Measurements from ENCODE around the gene SIGLEC5.

SIGLEC5 gene

DNA sequence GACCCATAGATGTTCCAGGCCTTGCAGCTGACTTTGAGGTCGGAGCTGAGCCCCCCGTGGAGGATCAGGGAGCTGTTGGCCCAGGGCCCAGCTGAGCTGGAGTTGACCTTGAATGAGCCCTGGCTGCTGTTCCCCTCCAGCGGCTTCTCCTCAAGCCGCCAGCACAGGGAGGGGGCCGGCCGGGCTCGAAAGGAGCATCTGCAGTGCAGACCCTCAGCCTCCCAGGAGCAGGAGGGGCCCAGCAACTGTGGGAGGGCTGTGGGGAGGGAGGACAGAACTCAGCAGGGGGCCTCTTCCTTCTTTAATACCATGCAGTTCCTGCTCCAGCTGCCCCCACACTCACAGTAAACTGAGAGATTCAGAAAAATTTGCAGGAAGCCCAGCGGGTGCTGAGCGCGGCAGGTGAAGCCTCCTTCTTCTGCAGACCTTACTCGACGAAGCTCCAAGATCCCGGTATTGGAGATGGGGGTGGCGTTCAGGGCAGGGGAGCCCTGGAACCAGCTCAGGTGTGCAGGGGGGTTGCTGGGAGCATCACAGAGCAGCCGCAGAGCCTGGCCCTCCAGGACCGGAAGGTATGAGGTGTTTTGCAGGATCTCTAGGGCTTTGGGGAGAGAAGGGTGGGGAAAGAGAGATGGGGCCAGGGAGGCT, 2.6 kb downstream of the SIGLEC5 start:
- no peak for DNase-seq (ENCODE audit: low read depth)

DNA sequence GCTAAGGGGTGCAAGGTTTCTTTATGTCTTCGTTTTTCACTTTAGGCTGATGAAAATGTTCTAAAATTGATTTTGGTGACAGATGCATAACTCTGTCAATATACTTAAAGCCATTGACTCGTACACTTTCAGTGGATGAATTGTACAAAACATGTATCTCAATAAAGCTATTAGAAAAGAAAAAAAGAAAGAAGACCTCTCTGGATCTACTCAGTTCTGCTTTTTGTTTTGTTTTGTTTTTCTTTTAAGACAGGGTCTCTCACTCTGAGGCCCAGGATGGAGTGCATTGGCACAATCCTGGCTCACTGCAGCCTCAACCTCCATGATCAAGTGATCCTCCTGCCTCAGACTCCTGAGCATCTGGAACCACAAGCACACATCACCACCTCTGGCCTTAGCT, 3.5 kb downstream of the SIGLEC5 start:
- DNase-seq (ENCODE audit: low read depth), result no peak

DNA sequence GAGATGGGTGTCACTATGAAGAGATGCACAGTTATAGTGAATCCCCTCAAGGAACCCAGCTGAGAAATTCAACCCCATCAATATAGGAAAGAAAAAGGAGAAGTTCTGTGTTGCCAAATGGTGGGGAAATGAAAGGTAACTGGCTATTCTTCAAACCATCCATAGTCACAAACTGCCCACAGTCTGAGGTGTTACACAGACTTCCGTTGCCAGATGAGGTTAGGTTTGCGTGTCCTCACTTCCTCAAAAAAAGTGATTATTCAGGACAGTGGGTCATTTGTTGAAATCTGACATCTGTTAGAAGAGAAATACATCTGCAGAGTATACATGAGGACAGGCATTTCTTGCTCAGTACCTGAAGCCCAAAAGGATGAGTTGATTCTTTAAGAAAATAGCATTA, 9.0 kb downstream of the SIGLEC5 start:
- no peak for DNase-seq (ENCODE audit: low read depth)

DNA sequence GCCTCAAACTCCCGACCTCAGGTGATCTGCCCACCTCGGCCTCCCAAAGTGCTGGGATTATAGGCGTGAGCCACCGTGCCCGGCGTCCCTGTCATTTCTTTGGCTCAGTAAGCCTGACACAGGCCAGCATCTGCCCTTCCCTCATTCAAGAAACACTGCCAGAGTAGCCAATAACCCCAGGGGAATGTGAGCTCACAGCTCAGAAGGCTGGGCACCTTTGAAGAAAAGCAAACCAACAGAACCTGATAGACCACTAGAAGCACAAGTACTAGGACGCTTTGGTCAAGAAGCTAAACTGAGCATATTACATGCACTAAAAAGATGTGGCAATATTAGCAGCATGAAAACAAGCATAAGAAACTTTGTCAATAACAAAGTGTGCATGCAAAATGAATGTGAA, 14.2 kb downstream of the SIGLEC5 start:
- DNase-seq (ENCODE audit: low read depth), result no peak

DNA sequence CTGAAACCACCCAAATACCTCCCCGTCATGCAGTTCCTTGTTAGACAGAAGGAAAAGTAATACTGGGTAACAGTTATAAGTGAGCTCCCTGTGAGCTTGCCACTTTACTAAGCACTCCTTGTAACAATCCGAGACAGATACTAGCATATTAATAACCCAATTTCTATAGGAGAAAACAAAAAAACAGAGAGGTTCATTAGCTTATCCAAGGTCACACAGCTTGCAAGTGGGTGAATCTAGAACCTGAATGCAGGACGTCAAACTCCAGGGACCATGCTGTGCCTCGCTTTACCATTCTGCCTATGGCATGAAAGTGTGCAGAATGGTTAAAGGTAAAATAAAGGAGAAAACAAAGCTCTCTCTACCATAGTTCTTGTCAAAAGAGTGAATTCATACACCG, 15.4 kb downstream of the SIGLEC5 start:
- no peak for DNase-seq (ENCODE audit: low read depth)

DNA sequence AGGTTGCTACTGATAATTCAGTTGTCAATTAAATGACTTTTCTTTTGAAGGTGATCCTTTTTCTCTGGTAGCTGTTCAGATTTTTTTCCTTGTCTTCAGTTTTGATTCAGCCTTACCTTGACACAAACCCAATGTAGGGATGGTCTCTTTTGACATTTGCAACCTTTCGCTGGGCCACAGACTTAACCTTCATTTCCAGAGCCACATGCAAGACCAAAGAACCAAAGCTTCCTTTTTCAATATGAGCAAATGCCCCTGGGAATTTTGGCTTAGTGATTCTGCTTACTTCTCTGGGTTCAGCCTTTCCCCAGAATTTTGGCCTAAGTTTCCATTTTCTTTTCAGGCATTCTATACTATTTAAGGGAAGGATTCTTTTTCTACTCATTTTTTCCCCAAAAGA, 19.6 kb downstream of the SIGLEC5 start:
- no peak for DNase-seq (ENCODE audit: low read depth)

DNA sequence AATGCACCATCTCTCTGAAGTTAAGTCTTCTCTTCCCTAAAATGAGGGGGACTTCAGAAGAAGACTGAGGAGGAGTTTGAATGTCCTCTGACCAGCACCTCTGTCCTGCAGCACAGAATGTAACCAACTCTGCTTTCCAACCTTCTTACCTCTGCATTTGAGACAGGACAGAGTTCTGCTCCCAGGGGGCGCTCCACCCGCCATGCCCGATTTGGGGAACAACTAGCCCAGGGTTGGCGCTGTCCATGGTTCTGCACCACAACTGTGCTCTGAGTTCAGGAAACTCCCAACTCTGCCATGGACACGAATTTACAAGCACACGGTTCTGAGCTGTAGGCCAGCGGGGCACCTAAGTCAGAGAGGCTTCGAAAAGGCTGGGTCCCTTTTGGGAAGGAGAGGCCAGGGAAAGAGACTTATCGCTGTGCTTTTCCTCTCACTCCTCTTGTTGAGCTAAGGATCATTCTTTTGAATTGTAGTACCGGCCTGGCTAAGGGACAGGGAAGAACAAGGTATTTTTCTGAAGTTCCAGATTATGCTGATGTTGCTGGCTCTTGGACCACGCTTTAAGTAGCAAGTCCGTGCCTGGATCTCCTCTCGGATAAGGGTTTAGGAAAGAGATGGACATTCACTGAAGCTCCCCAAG, 22.2 kb downstream of the SIGLEC5 start:
- DNase-seq (ENCODE audit: low read depth), result peak; percentile 47

DNA sequence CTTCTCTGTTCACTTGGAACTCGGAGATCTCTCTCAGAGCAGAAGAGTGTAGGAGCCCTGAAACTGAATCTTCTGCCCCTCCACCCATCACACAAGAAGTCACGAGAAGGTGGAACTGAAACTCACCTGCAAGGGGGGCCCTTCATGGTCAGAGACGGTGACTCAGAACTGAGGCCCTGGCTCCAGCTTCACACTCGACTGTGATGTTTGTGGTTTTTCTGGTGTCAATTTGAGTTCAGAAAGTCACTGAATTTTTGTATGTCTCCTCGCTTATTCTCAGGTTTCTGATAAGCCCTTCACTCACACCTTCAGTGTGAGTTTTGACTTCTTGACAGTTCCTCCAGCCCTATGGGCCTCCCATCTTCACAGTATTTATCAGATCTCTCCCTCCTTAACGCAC, 23.1 kb downstream of the SIGLEC5 start:
- no peak for DNase-seq (ENCODE audit: low read depth)

DNA sequence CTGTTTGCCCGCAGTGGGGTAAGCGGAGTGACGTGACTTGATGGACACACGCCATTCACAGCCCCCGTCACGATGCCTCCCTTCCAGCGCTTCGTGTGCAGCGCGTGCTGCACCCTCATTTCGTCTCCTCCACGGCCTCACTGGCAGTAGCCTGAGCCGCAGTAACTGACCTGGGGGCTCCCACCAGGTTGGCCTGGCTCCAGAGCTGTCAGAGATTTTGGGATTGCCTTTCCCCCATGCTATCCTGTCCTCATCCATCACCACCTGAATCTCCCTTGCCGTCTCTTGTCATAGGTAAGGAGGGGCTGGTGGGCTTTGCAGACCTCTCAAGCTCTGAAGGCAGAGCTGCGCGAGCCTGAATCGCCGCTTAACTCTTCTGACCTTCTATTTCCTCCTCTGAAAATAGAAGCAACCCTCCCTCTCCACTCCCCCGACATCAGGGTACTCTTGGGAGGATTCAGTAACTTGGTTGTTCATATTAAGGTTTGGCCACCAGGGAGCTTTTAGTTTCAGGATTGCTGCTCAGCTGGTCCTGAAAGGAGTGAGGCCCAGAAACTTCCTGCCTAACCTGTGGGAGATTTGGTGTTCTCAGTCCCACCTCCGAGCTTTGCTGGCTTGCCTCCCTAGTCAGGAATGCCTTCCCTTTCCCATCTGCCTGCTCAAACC, 27.9 kb downstream of the SIGLEC5 start:
- DNase-seq (ENCODE audit: low read depth), result no peak

DNA sequence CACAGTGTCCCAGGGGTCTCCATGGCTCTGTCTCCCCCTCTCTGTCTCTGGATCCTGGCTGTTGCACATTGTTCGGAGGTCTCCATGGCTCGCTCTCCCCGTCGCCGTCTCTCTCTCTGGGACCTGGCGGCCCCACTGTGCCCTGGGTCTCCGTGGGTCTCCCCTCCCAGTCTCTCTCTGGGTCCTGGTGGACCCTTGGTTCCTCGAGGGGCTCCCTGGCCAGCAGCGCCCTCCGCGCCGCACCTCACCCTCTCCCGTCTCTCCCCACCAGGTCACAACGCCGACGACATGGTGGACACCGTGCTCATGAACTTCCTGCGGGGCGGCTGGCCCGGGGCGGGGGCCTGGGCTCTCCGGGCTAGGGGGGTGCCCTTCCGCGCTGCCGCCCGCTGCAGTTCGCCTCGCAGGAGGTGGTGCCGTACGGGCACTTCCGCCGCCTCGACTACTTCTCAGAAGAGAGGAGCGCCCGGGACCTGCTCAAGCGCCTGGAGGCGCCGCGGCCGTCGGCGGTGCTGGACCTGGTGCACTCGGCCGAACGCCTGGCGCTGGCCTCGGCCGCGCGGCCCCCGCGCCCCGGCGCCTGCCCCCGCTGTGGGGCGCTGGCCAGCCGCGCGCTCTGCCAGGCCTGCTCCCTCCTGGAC, 29.1 kb downstream of the SIGLEC5 start:
- DNase-seq (ENCODE audit: low read depth), result no peak

DNA sequence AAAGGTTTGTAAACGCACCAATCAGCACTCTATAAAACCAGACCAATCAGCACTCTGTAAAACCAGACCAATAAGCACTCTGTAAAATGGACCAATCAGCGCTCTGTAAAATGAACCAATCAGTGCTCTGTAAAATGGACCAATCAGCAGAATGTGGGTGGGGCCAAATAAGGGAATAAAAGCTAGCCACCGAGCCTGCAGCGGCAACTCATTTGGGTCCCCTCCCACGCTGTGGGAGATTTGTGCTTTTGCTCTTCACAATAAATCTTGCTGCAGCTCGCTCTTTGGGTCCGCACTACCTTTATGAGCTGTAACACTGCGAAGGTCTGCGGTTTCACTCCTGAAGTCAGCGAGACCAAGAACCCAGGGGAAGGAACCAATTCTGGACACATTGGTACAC, 31.1 kb downstream of the SIGLEC5 start:
- DNase-seq (ENCODE audit: low read depth), result no peak

DNA sequence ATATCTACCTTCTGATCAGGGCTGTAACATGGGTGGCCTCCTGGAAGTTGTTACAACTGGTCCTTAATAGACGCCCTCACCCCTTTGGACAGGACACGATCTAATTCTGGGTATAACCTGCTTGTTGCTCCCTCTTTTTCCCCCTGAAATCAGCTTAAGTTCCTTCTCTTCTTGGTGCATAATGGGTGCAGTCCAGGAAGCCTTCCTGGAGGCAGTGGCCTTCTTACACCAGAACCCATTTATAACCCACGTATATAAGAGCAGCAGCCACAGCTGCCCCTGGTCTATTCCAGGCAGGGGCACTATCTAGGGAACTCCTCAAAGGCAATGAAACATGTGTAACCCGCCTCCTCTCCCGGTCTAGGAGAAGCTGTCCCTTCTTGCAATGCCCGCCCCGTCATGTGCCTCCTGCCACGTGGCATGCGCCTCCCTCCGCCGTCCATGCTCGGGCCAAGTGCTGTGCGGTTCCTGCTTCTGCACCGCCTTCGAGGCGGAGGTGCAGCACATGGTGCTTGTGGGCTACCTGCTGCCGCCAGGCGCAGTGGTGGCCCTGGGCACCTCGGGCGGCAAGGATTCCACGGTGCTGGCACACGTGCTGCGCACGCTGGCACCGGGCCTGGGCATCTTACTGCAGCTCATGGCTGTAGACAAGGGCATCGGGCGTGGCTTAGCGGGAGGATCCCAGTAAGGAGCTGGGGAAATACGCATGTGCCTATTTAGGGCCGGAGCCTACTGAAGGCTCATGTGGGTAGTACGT, 31.9 kb downstream of the SIGLEC5 start:
- DNase-seq (ENCODE audit: low read depth), result no peak

DNA sequence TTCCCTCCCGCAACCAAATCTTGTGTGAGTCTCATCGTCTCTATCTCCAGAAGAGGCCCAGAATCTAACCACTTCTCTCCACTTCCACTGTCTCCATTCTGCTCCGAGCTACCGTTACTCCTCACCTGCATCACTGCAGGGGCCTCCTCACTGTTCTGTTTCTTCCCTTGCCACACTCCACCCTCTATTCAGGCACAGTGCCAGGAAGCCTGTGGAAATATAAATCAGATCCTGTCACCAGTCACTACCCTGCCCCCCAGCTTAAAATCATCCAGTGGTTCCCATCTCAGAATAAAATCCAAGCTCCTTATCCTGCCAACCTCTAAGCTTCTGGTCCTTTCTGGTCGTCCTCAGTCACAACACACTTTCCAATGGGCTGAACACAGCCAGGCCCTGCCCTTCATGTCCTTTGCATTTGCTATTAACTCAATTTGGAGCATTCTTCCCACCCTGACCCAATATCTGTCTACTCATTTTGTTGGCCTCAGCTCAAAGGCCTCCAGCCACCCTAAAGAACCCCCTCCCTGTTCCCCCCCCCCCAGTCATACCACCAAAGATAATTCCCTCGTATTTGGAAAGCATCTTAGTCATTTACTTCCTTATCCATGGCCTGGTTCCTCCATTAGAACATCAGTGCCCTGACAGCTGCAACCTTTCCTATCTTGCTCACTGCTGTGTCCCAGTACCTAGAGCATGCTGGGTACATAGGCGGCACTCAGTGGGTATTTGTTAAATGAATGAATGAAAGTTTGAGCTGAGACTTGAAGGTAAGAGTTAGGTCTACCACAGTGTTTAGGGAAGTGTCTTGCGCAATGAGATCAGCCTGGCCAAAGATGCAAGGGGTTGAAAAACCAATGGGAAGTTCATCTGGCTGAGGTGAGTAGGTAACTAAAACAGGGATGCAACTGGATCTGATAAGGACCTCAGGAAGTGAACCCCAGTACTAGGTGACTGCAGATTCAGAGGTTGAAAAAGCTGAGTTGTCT, 34.7 kb downstream of the SIGLEC5 start:
- no peak for DNase-seq (ENCODE audit: low read depth)

DNA sequence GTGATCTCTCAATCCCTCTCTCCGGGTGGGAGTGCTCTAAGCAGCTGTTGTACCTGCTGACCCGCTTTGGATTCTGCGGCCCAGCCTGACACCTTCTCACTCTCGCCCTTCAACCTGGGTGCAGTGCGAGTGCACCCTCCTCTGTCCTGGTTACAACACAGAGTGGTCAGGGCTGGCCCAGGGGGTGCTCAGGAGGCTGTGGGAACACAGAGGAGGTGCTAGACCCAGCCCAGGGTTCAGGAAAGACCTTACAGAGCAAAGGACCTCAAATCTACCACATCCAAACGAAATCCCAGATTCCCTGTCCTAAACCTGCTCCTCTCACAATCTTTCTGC, 35.5 kb downstream of the SIGLEC5 start:
- DNase-seq (ENCODE audit: low read depth), result no peak

DNA sequence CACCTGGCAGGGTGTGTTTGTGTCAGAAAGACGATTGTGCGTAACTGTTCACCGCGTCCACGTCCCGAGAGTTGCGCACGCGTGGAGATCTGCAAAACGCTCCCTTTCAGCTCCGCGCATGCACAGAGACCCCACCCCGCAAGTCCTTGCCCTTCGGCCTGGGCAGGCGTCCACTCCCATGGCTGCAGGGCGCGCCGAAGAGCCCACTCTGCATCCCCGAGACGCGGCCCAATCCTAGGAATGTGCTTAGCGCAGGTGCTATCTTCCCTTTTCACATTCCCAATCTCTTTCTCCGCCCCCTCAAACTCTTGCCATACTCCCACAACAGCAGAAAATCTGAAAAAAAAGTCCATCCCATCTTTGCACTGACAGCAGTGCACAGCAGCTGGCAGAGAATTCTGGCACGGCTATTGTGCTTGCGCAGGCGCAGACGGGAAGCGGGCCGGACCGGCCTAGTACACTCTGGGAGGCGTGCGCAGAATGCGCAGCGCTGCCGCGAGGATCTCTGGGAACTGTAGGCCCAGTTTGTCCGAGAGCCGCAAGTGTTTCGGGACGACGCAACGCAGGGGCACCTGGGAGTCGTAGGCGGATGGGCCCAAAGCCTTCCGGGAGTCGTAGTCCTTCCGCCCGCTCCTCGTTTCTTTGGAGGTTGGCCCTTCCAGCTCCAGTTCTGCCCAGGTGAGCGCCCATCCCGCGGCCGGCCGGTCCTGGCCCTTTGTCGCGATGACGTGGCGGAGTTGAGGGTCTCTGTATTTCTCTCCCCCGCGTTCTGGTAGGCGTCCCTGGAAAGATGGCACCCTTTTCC, 36.0 kb downstream of the SIGLEC5 start:
- peak; percentile 91 for DNase-seq (ENCODE audit: low read depth)

DNA sequence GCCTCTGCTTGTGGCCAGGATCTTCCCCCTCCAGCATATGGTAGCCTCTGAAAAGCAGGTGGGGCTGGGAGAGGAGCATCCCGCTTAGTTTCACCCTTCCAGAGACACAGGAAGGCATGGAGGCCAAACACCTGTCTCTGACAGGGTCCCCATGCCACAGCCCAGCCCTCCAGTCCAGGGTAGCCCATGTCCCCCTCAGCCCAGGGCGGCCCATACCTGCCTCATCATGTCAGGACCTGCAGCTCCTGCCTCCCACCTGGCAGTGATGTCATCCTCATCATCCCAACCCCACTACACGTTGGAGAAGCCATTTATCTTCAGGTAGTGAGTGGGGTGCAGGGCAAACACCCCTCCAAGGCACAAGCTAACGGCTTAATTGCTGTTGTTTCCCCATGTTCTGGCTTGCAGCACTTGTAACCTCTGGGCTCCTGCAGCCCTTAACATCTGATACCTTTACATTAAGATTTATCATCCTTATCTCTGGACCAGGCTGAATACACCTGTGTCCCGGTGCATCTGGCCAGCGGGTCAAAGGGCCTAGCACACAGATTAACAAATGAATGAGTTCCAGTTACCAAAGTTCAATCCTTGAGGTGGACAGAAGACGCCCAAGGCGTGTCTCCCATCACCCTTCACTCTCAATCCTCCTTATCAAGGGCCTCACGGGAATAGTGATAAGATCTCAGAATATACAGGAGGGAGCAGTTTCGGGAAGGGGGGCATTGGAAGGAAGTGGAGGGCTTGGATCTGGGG, 36.9 kb downstream of the SIGLEC5 start:
- DNase-seq (ENCODE audit: low read depth), result no peak

DNA sequence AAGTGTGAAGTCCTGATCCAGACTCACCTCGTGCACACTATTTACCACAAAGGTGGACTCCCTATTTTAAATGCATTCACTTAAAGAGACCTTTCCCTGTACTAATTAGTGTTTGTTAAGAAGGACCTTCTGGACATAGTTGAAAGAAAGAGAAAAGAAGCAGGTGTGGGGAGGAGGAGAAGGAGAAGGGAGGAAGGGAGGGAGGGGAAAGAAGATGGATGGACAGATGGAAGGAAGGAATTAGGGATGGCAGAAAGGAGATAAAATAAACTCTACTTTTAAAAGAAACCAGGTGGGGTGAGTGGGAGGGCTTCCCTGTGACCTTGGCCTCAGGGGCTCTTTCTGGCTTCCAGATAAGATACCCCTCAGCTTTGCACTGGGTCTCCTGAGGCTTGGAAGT, 37.7 kb downstream of the SIGLEC5 start:
- DNase-seq (ENCODE audit: low read depth), result no peak

DNA sequence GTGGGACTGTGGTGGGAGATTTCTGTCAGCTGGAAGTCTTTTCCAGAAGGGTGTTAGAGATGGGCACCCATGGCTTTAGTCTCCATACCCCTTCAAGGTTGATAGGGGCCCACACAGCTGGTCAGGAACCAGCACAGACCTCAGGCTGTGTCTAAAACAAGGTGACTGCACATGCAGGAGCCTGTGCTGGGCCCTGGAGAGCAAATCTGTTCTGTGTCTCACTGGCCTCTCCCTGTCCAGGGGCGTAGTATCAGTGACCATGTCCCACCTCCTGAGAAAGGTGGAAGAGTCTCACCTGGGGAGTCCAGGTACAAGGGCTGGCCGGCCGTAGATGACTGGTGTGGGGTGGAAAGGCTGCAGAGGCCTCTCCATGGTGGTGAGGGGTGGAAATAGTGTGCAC, 39.8 kb downstream of the SIGLEC5 start:
- DNase-seq (ENCODE audit: low read depth), result no peak

DNA sequence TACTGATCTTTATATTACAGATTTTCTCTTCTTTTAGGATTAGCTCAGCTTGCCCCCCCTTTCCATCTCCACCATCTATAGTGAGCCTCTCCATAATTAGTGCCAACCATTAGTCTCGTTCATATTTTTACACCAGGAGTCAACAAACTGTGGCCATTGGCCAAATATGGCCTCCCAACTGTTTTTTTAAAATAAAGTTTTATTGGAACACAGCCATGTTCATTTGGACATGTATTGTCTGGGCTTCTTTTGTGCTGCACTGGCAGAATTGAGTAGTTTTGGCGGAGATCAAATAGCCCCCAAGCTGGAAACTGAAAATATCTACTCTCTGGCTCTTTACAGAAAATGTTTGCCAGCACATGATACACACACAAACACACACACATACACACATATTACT, 40.7 kb downstream of the SIGLEC5 start:
- no peak for DNase-seq (ENCODE audit: low read depth)
